ENCODE data around the gene SH3BP5L.

- TF ChIP-seq CTCF (IDR thresholded peaks at IDR 0.05) (no peak), POLR2A (IDR thresholded peaks at IDR 0.05) (no peak)
Measured at GRCh38 chr1:248853663-248854375, 28.1 kb upstream of the SH3BP5L start.
